ENCODE results near the gene KAT2B.

KAT2B gene

DNA sequence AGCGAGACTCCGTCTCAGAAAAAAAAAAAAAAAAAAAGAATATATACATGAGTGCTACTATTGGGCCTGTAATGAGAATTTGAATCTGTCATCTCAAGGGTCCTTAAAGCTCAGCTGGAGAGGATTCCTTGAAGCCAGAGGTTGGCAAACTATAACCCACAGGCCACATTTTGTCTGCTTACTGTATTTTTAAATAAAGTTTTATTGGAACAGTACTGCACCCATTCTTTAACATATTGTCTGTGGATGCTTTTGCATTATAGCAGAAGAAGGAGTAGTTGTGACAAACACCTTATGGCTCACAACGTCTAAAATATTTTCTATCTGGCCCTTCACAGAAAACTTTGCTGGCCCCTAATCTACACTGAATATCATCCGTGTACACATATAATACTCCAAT, 85.0 kb downstream of the KAT2B start:
- H3K4me3 ChIP-seq (ENCODE audit: low read length), result no peak overlapping the region
- TF ChIP-seq, protein P1, sequence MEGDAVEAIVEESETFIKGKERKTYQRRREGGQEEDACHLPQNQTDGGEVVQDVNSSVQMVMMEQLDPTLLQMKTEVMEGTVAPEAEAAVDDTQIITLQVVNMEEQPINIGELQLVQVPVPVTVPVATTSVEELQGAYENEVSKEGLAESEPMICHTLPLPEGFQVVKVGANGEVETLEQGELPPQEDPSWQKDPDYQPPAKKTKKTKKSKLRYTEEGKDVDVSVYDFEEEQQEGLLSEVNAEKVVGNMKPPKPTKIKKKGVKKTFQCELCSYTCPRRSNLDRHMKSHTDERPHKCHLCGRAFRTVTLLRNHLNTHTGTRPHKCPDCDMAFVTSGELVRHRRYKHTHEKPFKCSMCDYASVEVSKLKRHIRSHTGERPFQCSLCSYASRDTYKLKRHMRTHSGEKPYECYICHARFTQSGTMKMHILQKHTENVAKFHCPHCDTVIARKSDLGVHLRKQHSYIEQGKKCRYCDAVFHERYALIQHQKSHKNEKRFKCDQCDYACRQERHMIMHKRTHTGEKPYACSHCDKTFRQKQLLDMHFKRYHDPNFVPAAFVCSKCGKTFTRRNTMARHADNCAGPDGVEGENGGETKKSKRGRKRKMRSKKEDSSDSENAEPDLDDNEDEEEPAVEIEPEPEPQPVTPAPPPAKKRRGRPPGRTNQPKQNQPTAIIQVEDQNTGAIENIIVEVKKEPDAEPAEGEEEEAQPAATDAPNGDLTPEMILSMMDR (conservative IDR thresholded peaks at IDR 0.05; ENCODE audit: low read length), result no peak
- no peak for DNase-seq (ENCODE audit: low read depth)

DNA sequence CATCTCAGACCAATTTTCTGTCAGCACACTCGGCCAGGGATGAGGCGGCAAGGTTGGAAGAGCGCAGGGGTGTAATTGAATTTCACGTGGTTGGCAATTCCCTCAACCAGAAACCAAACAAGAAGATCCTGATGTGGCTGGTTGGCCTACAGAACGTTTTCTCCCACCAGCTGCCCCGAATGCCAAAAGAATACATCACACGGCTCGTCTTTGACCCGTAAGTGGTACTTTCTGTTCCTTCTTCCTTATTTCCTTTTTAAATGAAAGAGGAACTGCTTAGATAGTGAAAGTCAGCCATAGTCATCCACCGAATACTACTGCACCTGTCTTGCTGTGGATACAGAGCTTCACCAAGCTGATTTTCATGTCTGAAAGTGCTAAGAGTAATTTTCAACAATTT, 85.7 kb downstream of the KAT2B start:
- TF ChIP-seq, protein P1 (conservative IDR thresholded peaks at IDR 0.05; ENCODE audit: low read length), result no peak
- no peak overlapping the region for H3K4me3 ChIP-seq (ENCODE audit: low read length)
- DNase-seq (ENCODE audit: low read depth), result peak; percentile 5

DNA sequence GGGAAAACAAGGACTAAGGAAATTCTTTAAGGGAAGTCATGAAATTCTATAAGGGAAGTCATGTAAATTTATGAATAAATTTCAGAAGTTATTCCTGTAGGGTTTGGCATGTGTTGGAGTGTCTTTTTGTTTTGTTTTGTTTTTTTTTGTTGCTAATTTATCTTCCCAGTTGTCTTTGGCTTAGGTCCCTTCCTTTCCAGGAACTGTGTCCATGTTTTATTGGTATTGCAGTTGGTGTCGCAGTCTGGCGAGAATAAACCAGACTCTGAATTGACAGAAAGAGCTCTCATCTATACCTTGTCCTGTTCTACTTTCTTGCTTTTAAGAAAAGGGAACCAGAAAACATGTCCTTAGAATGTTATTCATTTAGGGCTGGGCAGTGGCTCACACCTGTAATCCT, 88.1 kb downstream of the KAT2B start:
- H3K4me3 ChIP-seq (ENCODE audit: low read length), result no peak overlapping the region
- DNase-seq (ENCODE audit: low read depth), result no peak
- TF ChIP-seq, protein P1 (conservative IDR thresholded peaks at IDR 0.05; ENCODE audit: low read length), result no peak

DNA sequence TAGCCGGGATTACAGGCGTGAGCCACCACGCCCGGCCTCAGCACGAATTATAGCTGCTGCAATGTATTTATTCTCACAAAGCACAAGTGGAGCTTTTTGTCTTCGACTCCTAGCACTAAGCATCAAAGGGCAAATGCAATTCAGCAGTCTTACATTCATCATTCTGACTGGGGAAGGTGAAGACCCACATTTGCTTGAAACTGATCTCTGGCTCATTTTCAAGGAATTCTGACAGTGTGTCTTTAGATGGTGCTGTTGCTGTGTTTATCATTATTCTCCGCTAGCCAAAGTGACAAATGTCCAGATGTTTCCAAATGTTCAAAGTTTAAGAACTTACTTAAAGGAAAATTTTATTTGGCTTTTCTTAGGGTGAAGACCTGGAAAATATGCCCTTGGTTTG, 89.9 kb downstream of the KAT2B start:
- no peak for DNase-seq (ENCODE audit: low read depth)
- TF ChIP-seq, protein P1 (conservative IDR thresholded peaks at IDR 0.05; ENCODE audit: low read length), result no peak

DNA sequence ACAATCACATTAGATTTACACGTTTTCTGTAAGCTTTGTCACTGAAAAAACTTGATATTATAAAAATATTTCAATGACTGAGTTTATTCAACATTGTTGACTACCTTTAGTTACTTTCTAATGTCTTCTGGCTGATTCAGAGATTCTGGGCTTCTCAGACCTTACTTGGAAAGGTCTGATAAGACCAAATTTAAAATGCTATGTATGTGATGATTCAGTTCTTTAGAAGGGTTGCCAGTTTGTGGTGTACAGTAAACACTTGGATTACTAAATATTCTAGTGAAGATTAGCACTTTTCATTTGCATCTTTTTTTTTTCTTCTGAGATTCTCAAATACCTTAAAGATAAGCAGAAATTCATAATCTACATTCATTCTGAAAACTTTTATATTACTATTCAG, 96.0 kb downstream of the KAT2B start:
- no peak overlapping the region for H3K4me3 ChIP-seq (ENCODE audit: low read length)
- TF ChIP-seq, protein P1 (conservative IDR thresholded peaks at IDR 0.05; ENCODE audit: low read length), result no peak
- DNase-seq (ENCODE audit: low read depth), result no peak

More for the DNA sequence above, 89.9 kb downstream of the KAT2B start:
- no peak overlapping the region for H3K4me3 ChIP-seq (ENCODE audit: low read length)

DNA sequence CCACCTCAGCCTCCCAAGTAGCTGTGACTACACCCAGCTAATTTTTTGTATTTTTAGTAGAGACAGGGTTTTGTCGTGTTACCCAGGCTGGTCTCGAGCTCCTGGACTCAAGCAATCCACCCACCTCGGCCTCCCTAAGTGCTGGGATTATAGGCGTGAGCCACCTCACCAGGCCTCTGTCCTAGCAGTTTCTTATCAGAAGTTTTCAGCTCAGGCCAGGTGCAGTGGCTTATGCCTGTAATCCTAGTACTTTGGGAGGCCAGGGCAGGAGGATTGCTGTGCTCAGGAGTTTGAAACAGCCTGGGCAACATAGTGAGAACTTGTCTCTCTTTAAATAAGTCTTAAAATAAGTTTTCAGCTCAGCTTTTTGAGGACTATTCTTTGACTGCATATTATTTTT, 97.4 kb downstream of the KAT2B start:
- H3K4me3 ChIP-seq (ENCODE audit: low read length), result no peak overlapping the region
- TF ChIP-seq, protein P1 (conservative IDR thresholded peaks at IDR 0.05; ENCODE audit: low read length), result no peak
- no peak for DNase-seq (ENCODE audit: low read depth)

DNA sequence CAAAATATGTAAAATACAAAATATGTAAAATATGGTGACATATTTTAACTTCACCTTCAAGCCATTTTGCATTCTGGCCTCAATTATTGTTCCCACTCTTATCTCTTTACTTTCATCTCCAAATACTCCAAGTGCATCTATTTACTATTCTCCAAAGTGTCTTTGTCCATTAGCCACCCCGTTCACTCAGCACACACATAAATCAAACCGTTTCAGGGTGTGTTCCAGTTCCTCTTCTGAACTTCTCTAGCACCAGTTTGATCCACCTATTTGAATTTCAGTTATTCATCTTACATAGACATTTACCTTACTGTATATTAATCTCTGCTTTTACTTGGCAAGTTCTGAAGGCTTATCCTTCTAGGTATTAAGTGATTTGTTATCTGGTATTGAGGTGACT, 100.6 kb downstream of the KAT2B start:
- no peak overlapping the region for H3K4me3 ChIP-seq (ENCODE audit: low read length)
- TF ChIP-seq, protein P1 (conservative IDR thresholded peaks at IDR 0.05; ENCODE audit: low read length), result no peak
- no peak for DNase-seq (ENCODE audit: low read depth)
